ENCODE measurements around the gene CYP1A2. TPM values are rescaled to one million over a fixed set of nuclear protein-coding genes. Genes with fewer than 3 reads are reported as not detected.

CYP1A2 gene
- total and polyA plus RNA-seq, 2 of the 13 experiments (the other 11 are each of a cell fraction or from before 2014, with no cell fraction given), result 0.07 TPM; not detected in 1

DNA sequence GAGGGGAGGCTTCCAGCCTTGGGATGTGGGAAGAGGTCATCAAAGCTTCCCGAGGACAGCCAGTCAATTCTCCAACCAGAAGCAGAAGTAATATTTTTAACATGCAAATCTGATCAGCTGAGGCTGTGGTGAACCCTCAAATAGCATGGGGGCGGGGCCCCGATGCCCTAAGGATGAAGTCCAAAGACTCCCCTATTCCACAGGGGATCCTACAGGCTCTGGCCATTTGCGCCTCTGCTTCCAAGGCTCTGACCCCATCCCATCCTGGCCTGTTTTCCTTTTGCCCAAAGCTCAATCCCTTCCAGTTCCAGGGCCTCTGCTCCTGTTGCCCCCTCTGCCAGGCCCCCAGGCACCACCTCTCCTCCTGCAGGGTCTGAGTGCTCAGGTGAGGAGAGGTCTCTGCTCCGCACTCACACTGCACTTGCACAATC, 26.5 kb downstream of the CYP1A2 start:
- Histone ChIP-seq H3K9ac (ENCODE audit: insufficient read depth, low read depth, low read length) (no peak overlapping the region), H3K9me3 (ENCODE audit: low read length) (no peaks in the 10 kb centered on the region), H3K27me3 (ENCODE audit: control insufficient read depth in 1 of 2, insufficient read depth in 2 of 2, low read length in 2 of 2) (no peaks in the 10 kb centered on the region), H3K4me2 (ENCODE audit: low read depth, low read length) (no peak overlapping the region; the same call in 1 of the 2 replicates), H4K20me1 (ENCODE audit: insufficient read depth, low read length) (no peaks in the 10 kb centered on the region), H3K36me3 (replicated peaks in 1 of 2; ENCODE audit: control insufficient read depth in 1 of 2, insufficient read depth in 2 of 2, low read length in 2 of 2) (no peaks in the 10 kb centered on the region), H3K79me2 (ENCODE audit: insufficient read depth, low read length) (no peaks in the 10 kb centered on the region), H3K4me3 (replicated peaks in 1 of 3; ENCODE audit: insufficient read depth in 1 of 3, low read depth in 2 of 3, low read length in 3 of 3) (no peak overlapping the region), H3K27ac (ENCODE audit: extremely low read length, insufficient read depth, low read length) (no peak overlapping the region), H2AFZ (ENCODE audit: low read length) (no peak overlapping the region), H3K4me1 (ENCODE audit: insufficient read depth, low read length) (peaks cover 92% of the 10 kb centered on the region)
- in situ Hi-C loops (cut with HindIII; ENCODE audit: extremely low pct_ligation_motif_present, low pct_unique_long_range_greater_than_20kb), result loop anchor here (10.0 kb wide), 1 partner anchor 180 kb away; the partner anchor contains the start of gene RPP25
- BruUV-seq (replicated peaks), result no TSS peak
- FAIRE-seq, result no peak
- 0% methylated on average over 3 of the region's 5 CpGs for WGBS (ENCODE audit: low lambda C conversion rate)
- ATAC-seq, result no peak
- CTCF ChIA-PET (ENCODE audit: low intra/inter-chr PET ratio, low total read pairs), result no interaction called here
- no peak for TF ChIP-seq GZF1 (CRISPR knock-in tag; IDR thresholded peaks at IDR 0.05)
- intact Hi-C loops (cut with micrococcal nuclease; ENCODE audit: unreplicated experiment), result no loop called here
- POLR2A ChIA-PET, result no interaction called here
- no peak for DNase-seq (ENCODE audit: low spot score)

GRCh38 chr15:74775894-74776293, 27.2 kb downstream of the CYP1A2 start:
- no peak overlapping the region for H3K4me2 ChIP-seq (ENCODE audit: low read depth, low read length)
- no peaks in the 10 kb centered on the region for H3K36me3 ChIP-seq (replicated peaks in 1 of 2; ENCODE audit: control insufficient read depth in 1 of 2, insufficient read depth in 2 of 2, low read length in 2 of 2)
- FAIRE-seq, result no peak
- no peaks in the 10 kb centered on the region for H4K20me1 ChIP-seq (ENCODE audit: insufficient read depth, low read length)
- H3K9ac ChIP-seq (ENCODE audit: insufficient read depth, low read depth, low read length), result no peak overlapping the region
- CTCF ChIA-PET (ENCODE audit: low intra/inter-chr PET ratio, low total read pairs), result no interaction called here
- H3K9me3 ChIP-seq (ENCODE audit: low read length), result no peaks in the 10 kb centered on the region
- no peak overlapping the region for H3K27ac ChIP-seq (ENCODE audit: extremely low read length, insufficient read depth, low read length)
- H3K4me1 ChIP-seq (ENCODE audit: insufficient read depth, low read length), result peaks cover 92% of the 10 kb centered on the region
- BruUV-seq (replicated peaks), result no TSS peak
- in situ Hi-C loops (cut with HindIII; ENCODE audit: extremely low pct_ligation_motif_present, low pct_unique_long_range_greater_than_20kb) (loop anchor here (10.0 kb wide), 1 partner anchor 179 kb away; the partner anchor contains the start of gene RPP25), intact Hi-C loops (cut with micrococcal nuclease; ENCODE audit: unreplicated experiment) (no loop called here)
- no peak for DNase-seq (ENCODE audit: low spot score)
- ATAC-seq, result no peak
- no peak overlapping the region for H3K4me3 ChIP-seq (replicated peaks in 1 of 3; ENCODE audit: insufficient read depth in 1 of 3, low read depth in 2 of 3, low read length in 3 of 3)
- WGBS (ENCODE audit: low lambda C conversion rate), result 76% methylated on average over 4 of the region's 4 CpGs
- no peak overlapping the region for H2AFZ ChIP-seq (ENCODE audit: low read length)
- H3K27me3 ChIP-seq (ENCODE audit: control insufficient read depth in 1 of 2, insufficient read depth in 2 of 2, low read length in 2 of 2), result no peaks in the 10 kb centered on the region
- no peaks in the 10 kb centered on the region for H3K79me2 ChIP-seq (ENCODE audit: insufficient read depth, low read length)
- POLR2A ChIA-PET, result interaction anchor here (1.8 to 2.2 kb wide), 2 partner anchors 12 to 16 kb away, joined by 7 read pairs; no protein-coding TSS in a partner anchor
- TF ChIP-seq MXD1 (CRISPR knock-in tag; IDR thresholded peaks at IDR 0.05) (no peak), MBNL3 (CRISPR knock-in tag; conservative IDR thresholded peaks at IDR 0.05) (no peak), ZNF816 (CRISPR knock-in tag; IDR thresholded peaks at IDR 0.05; ENCODE audit: borderline replicate concordance) (no peak), SMC3 (IDR thresholded peaks at IDR 0.05; ENCODE audit: low read length) (no peak), FOXK1 (CRISPR knock-in tag; IDR thresholded peaks at IDR 0.05; ENCODE audit: borderline replicate concordance, low read depth) (no peak), CCDC6 (CRISPR knock-in tag; IDR thresholded peaks at IDR 0.05) (no peak), ZNF331 (CRISPR knock-in tag; IDR thresholded peaks at IDR 0.05) (no peak), ZNF879 (CRISPR knock-in tag; IDR thresholded peaks at IDR 0.05) (no peak), MYPOP (CRISPR knock-in tag; IDR thresholded peaks at IDR 0.05) (no peak), ZFX (CRISPR knock-in tag; IDR thresholded peaks at IDR 0.05; ENCODE audit: low read depth) (no peak), ZNF776 (CRISPR knock-in tag; IDR thresholded peaks at IDR 0.05) (no peak)
- TF ChIP-seq, protein P1, sequence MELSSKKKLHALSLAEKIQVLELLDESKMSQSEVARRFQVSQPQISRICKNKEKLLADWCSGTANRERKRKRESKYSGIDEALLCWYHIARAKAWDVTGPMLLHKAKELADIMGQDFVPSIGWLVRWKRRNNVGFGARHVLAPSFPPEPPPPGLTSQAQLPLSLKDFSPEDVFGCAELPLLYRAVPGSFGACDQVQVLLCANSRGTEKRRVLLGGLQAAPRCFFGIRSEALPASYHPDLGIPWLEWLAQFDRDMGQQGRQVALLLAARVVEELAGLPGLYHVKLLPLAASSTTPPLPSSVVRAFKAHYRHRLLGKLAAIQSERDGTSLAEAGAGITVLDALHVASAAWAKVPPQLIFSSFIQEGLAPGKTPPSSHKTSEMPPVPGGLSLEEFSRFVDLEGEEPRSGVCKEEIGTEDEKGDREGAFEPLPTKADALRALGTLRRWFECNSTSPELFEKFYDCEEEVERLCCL (CRISPR knock-in tag; IDR thresholded peaks at IDR 0.05; ENCODE audit: borderline replicate concordance), result no peak
- TF ChIP-seq, protein P2, sequence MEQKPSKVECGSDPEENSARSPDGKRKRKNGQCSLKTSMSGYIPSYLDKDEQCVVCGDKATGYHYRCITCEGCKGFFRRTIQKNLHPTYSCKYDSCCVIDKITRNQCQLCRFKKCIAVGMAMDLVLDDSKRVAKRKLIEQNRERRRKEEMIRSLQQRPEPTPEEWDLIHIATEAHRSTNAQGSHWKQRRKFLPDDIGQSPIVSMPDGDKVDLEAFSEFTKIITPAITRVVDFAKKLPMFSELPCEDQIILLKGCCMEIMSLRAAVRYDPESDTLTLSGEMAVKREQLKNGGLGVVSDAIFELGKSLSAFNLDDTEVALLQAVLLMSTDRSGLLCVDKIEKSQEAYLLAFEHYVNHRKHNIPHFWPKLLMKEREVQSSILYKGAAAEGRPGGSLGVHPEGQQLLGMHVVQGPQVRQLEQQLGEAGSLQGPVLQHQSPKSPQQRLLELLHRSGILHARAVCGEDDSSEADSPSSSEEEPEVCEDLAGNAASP (CRISPR knock-in tag; IDR thresholded peaks at IDR 0.05; ENCODE audit: borderline replicate concordance), result no peak
